ENCODE data around the gene CC2D1A.
A peak's percentile ranks its signal among the peaks of the same experiment; 100 is the strongest.

Gene CC2D1A

DNA sequence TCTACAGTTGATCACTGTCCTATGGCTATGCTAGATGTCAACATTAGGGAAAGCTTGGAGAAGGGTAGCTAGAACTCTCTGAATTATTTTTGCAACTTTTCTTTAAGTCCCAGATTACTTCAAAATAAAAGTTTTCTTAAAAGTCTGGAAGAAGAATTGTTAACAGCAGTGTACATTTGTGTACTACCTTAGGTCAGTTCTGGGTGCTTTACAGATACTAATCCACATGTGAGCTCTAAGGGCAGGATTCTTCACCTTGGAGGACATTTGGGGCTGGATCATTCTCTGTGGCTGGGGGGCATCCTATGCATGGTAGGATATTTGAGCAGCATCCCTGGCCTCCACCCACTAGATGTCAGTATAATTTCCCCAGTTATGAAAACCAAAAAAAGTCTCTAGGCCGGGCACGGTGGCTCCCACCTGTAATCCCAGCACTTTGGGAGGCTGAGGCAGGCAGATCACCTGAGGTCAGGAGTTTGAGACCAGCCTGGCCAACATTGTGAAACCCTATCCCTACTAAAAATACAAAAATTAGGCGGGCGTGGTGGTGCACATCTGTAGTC is 2.9 kb upstream of the CC2D1A start:
- H3K27ac ChIP-seq (ENCODE audit: low read depth in 2 of 2, low read length in 2 of 2), result no peak overlapping the region

DNA sequence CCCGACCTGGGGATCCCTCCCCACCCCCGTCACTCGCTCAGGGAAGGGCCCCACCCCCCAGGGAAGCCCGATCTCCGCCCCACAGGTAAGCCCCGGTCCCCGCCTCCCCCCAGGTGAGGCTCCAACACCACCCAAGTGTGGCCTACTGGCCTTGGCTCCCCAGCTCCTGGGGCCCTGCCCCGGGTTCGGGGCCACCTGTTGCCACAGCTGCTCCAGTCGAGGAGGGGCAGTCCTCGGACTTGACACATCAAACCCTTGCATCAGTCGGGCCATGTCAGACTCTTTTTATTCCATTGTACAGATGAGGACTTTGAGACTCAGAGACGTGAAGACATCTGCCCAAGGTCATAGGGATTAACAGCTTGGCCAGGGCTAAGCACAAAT is 512 bp downstream of the CC2D1A start:
- no peaks in the 10 kb centered on the region for H3K27me3 ChIP-seq (ENCODE audit: control insufficient read depth in 2 of 2, insufficient read depth in 2 of 2, low read length in 2 of 2)
- peaks cover 5 to 12% of the 10 kb centered on the region in 2 donors for H3K36me3 ChIP-seq (ENCODE audit: control insufficient read depth in 2 of 2, insufficient read depth in 2 of 2, low read length in 2 of 2)
- H3K4me3 ChIP-seq (ENCODE audit: low read length in 2 of 2), result peak overlapping the region; percentile 73 to 96
- no peaks in the 10 kb centered on the region for H3K9me3 ChIP-seq (ENCODE audit: control insufficient read depth in 2 of 2, low read length in 2 of 2)
- H3K9ac ChIP-seq (ENCODE audit: low read depth in 1 of 2, low read length in 2 of 2), result peak overlapping the region; percentile 72 to 93
- H3K4me1 ChIP-seq (ENCODE audit: control insufficient read depth in 2 of 2, insufficient read depth in 2 of 2, low read length in 2 of 2), result peaks cover 15 to 22% of the 10 kb centered on the region in 2 donors
- peak overlapping the region; percentile 93 to 97 for H3K27ac ChIP-seq (ENCODE audit: low read depth in 2 of 2, low read length in 2 of 2)

More for the DNA sequence above, 2.9 kb upstream of the CC2D1A start:
- Histone ChIP-seq H3K4me3 (ENCODE audit: low read length in 2 of 2) (no peak overlapping the region), H3K36me3 (ENCODE audit: control insufficient read depth in 2 of 2, insufficient read depth in 2 of 2, low read length in 2 of 2) (no peaks in the 10 kb centered on the region), H3K9me3 (ENCODE audit: control insufficient read depth in 2 of 2, low read length in 2 of 2) (no peaks in the 10 kb centered on the region), H3K9ac (ENCODE audit: low read depth in 1 of 2, low read length in 2 of 2) (no peak overlapping the region), H3K4me1 (ENCODE audit: control insufficient read depth in 2 of 2, insufficient read depth in 2 of 2, low read length in 2 of 2) (peaks cover 18 to 19% of the 10 kb centered on the region in 2 donors), H3K27me3 (ENCODE audit: control insufficient read depth in 2 of 2, insufficient read depth in 2 of 2, low read length in 2 of 2) (no peaks in the 10 kb centered on the region)

GRCh38 chr19:13906910-13907309 is 909 bp downstream of the CC2D1A start:
- H3K27ac ChIP-seq (ENCODE audit: low read depth in 2 of 2, low read length in 2 of 2), result peak overlapping the region; percentile 93 to 97
- peak overlapping the region; percentile 73 to 96 for H3K4me3 ChIP-seq (ENCODE audit: low read length in 2 of 2)
- no peaks in the 10 kb centered on the region for H3K27me3 ChIP-seq (ENCODE audit: control insufficient read depth in 2 of 2, insufficient read depth in 2 of 2, low read length in 2 of 2)
- peaks cover 5 to 12% of the 10 kb centered on the region in 2 donors for H3K36me3 ChIP-seq (ENCODE audit: control insufficient read depth in 2 of 2, insufficient read depth in 2 of 2, low read length in 2 of 2)
- H3K4me1 ChIP-seq (ENCODE audit: control insufficient read depth in 2 of 2, insufficient read depth in 2 of 2, low read length in 2 of 2), result peaks cover 15 to 22% of the 10 kb centered on the region in 2 donors
- peak overlapping the region; percentile 72 to 93 for H3K9ac ChIP-seq (ENCODE audit: low read depth in 1 of 2, low read length in 2 of 2)
- no peaks in the 10 kb centered on the region for H3K9me3 ChIP-seq (ENCODE audit: control insufficient read depth in 2 of 2, low read length in 2 of 2)

DNA sequence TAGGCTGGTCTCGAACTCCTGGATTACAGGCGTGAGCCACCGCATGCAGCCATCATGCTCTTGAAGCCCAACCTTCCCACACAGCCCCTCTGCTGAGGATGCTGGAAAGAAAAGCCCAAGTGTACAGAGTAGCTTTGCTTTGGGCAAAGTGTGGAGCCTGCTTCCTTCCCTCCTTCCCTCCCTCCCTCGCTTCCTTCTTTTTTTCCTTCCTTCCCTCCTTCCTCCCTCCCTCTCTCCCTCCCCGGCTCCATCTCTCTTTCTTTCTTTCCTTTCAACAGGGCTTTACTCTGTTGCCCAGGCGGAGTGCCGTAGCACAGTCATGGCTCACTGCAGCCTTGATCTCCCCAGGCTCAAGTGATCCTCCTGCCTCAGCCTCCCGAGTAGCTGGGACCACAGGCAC is 2.7 kb downstream of the CC2D1A start:
- Histone ChIP-seq H3K4me1 (ENCODE audit: control insufficient read depth in 2 of 2, insufficient read depth in 2 of 2, low read length in 2 of 2) (peaks cover 15 to 22% of the 10 kb centered on the region in 2 donors), H3K27me3 (ENCODE audit: control insufficient read depth in 2 of 2, insufficient read depth in 2 of 2, low read length in 2 of 2) (no peaks in the 10 kb centered on the region), H3K36me3 (ENCODE audit: control insufficient read depth in 2 of 2, insufficient read depth in 2 of 2, low read length in 2 of 2) (peaks cover 18 to 27% of the 10 kb centered on the region in 2 donors), H3K9me3 (ENCODE audit: control insufficient read depth in 2 of 2, low read length in 2 of 2) (no peaks in the 10 kb centered on the region), H3K9ac (ENCODE audit: low read depth in 1 of 2, low read length in 2 of 2) (no peak overlapping the region), H3K4me3 (ENCODE audit: low read length in 2 of 2) (no peak overlapping the region), H3K27ac (ENCODE audit: low read depth in 2 of 2, low read length in 2 of 2) (peak overlapping the region in 1 of 2 donors; percentile 34)

DNA sequence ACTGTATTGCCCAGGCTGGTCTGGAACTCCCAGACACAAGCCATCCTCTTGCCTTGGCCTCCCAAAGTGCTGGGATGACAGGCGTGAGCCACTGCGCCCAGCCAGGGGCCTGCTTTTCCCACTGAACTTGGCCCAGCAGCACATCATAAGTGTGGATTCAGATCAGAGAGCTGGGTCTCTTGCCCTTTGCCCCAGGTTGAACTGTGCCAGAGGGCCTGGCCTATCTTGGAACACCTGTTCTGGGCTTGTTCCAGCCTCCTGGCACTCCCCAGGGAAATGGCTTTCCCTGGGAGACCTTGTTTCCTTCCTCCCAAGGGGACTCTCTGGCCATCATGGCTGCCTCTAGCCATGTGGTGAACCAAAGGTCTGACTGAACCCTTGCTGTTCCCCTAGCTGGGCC is 3.4 kb downstream of the CC2D1A start:
- Histone ChIP-seq H3K27ac (ENCODE audit: low read depth in 2 of 2, low read length in 2 of 2) (peak overlapping the region in 1 of 2 donors; percentile 78), H3K4me1 (ENCODE audit: control insufficient read depth in 2 of 2, insufficient read depth in 2 of 2, low read length in 2 of 2) (peaks cover 15 to 22% of the 10 kb centered on the region in 2 donors), H3K9ac (ENCODE audit: low read depth in 1 of 2, low read length in 2 of 2) (no peak overlapping the region), H3K9me3 (ENCODE audit: control insufficient read depth in 2 of 2, low read length in 2 of 2) (no peaks in the 10 kb centered on the region), H3K27me3 (ENCODE audit: control insufficient read depth in 2 of 2, insufficient read depth in 2 of 2, low read length in 2 of 2) (no peaks in the 10 kb centered on the region), H3K4me3 (ENCODE audit: low read length in 2 of 2) (no peak overlapping the region), H3K36me3 (ENCODE audit: control insufficient read depth in 2 of 2, insufficient read depth in 2 of 2, low read length in 2 of 2) (peaks cover 18 to 28% of the 10 kb centered on the region in 2 donors)

DNA sequence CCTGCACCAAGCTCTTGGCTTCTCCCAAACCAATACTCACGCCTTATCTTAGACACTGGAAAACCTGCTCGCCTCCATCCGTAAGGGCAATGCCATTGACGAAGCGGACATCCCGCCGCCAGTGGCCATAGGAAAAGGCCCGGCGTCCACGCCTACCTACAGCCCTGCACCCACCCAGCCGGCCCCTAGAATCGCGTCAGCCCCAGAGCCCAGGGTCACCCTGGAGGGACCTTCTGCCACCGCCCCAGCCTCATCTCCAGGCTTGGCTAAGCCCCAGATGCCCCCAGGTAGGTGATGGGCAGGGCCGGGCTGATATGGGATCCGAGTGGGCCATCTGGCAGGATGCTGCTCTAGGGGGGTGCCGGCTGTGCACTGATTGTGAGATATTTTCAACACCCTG is 7.4 kb downstream of the CC2D1A start:
- Histone ChIP-seq H3K4me3 (ENCODE audit: low read length in 2 of 2) (no peak overlapping the region), H3K4me1 (ENCODE audit: control insufficient read depth in 2 of 2, insufficient read depth in 2 of 2, low read length in 2 of 2) (peaks cover 4 to 18% of the 10 kb centered on the region in 2 donors), H3K27me3 (ENCODE audit: control insufficient read depth in 2 of 2, insufficient read depth in 2 of 2, low read length in 2 of 2) (no peaks in the 10 kb centered on the region), H3K9ac (ENCODE audit: low read depth in 1 of 2, low read length in 2 of 2) (no peak overlapping the region), H3K36me3 (ENCODE audit: control insufficient read depth in 2 of 2, insufficient read depth in 2 of 2, low read length in 2 of 2) (peaks cover 28 to 40% of the 10 kb centered on the region in 2 donors), H3K9me3 (ENCODE audit: control insufficient read depth in 2 of 2, low read length in 2 of 2) (no peaks in the 10 kb centered on the region), H3K27ac (ENCODE audit: low read depth in 2 of 2, low read length in 2 of 2) (no peak overlapping the region)

DNA sequence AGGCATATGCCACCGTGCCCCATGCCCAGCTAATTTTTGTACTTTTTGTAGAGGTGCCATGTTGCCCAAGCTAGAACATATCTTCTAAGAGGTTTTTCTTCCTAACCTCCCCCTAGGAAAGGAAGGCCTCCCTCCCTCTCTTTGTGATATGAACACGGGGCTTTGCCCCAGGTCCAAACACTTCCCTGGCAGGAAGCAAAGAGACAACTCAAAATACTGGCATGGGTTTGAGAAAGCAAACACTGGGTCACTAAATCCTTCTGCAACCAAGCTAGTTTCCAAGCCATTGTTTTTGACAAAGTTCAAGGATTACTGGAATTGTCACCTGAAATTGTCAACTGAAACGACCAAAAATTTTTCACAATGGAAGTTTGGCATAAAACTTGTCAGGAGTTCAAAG is 8.8 kb downstream of the CC2D1A start:
- Histone ChIP-seq H3K27me3 (ENCODE audit: control insufficient read depth in 2 of 2, insufficient read depth in 2 of 2, low read length in 2 of 2) (no peaks in the 10 kb centered on the region), H3K4me3 (ENCODE audit: low read length in 2 of 2) (no peak overlapping the region), H3K9me3 (ENCODE audit: control insufficient read depth in 2 of 2, low read length in 2 of 2) (no peaks in the 10 kb centered on the region), H3K36me3 (ENCODE audit: control insufficient read depth in 2 of 2, insufficient read depth in 2 of 2, low read length in 2 of 2) (peaks cover 36 to 54% of the 10 kb centered on the region in 2 donors), H3K9ac (ENCODE audit: low read depth in 1 of 2, low read length in 2 of 2) (no peak overlapping the region), H3K27ac (ENCODE audit: low read depth in 2 of 2, low read length in 2 of 2) (no peak overlapping the region), H3K4me1 (ENCODE audit: control insufficient read depth in 2 of 2, insufficient read depth in 2 of 2, low read length in 2 of 2) (peaks cover 2 to 8% of the 10 kb centered on the region in 2 donors)

GRCh38 chr19:13917888-13918406 is 11.9 kb downstream of the CC2D1A start:
- Histone ChIP-seq H3K4me3 (ENCODE audit: low read length in 2 of 2) (no peak overlapping the region), H3K9ac (ENCODE audit: low read depth in 1 of 2, low read length in 2 of 2) (no peak overlapping the region), H3K4me1 (ENCODE audit: control insufficient read depth in 2 of 2, insufficient read depth in 2 of 2, low read length in 2 of 2) (peaks cover 0 to 6% of the 10 kb centered on the region in 2 donors), H3K9me3 (ENCODE audit: control insufficient read depth in 2 of 2, low read length in 2 of 2) (peaks cover 0 to 3% of the 10 kb centered on the region in 2 donors), H3K36me3 (ENCODE audit: control insufficient read depth in 2 of 2, insufficient read depth in 2 of 2, low read length in 2 of 2) (peaks cover 47 to 61% of the 10 kb centered on the region in 2 donors), H3K27ac (ENCODE audit: low read depth in 2 of 2, low read length in 2 of 2) (no peak overlapping the region), H3K27me3 (ENCODE audit: control insufficient read depth in 2 of 2, insufficient read depth in 2 of 2, low read length in 2 of 2) (no peaks in the 10 kb centered on the region)

- Histone ChIP-seq H3K36me3 (ENCODE audit: control insufficient read depth in 2 of 2, insufficient read depth in 2 of 2, low read length in 2 of 2) (peaks cover 49 to 60% of the 10 kb centered on the region in 2 donors), H3K27me3 (ENCODE audit: control insufficient read depth in 2 of 2, insufficient read depth in 2 of 2, low read length in 2 of 2) (no peaks in the 10 kb centered on the region), H3K9ac (ENCODE audit: low read depth in 1 of 2, low read length in 2 of 2) (no peak overlapping the region), H3K9me3 (ENCODE audit: control insufficient read depth in 2 of 2, low read length in 2 of 2) (peaks cover 0 to 3% of the 10 kb centered on the region in 2 donors), H3K27ac (ENCODE audit: low read depth in 2 of 2, low read length in 2 of 2) (no peak overlapping the region), H3K4me3 (ENCODE audit: low read length in 2 of 2) (no peak overlapping the region), H3K4me1 (ENCODE audit: control insufficient read depth in 2 of 2, insufficient read depth in 2 of 2, low read length in 2 of 2) (peaks cover 0 to 6% of the 10 kb centered on the region in 2 donors)
These were observed 12.9 kb downstream of the CC2D1A start for GRCh38 chr19:13918726-13919411.

DNA sequence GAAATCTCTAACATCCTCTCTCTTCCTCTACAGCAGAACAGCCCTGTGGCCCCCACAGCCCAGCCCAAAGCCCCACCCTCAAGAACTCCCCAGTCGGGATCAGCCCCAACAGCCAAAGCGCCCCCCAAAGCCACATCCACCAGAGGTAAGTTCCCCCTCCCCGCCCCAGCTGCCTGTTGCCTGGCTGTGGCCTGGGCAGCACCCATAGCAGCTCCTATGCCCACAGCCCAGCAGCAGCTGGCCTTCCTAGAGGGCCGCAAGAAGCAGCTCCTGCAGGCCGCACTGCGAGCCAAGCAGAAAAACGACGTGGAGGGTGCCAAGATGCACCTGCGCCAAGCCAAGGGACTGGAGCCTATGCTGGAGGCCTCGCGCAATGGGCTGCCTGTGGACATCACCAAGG is 14.5 kb downstream of the CC2D1A start:
- Histone ChIP-seq H3K9ac (ENCODE audit: low read depth in 1 of 2, low read length in 2 of 2) (no peak overlapping the region), H3K4me1 (ENCODE audit: control insufficient read depth in 2 of 2, insufficient read depth in 2 of 2, low read length in 2 of 2) (peaks cover 0 to 6% of the 10 kb centered on the region in 2 donors), H3K9me3 (ENCODE audit: control insufficient read depth in 2 of 2, low read length in 2 of 2) (peaks cover 0 to 3% of the 10 kb centered on the region in 2 donors), H3K27me3 (ENCODE audit: control insufficient read depth in 2 of 2, insufficient read depth in 2 of 2, low read length in 2 of 2) (no peaks in the 10 kb centered on the region), H3K27ac (ENCODE audit: low read depth in 2 of 2, low read length in 2 of 2) (no peak overlapping the region), H3K4me3 (ENCODE audit: low read length in 2 of 2) (no peak overlapping the region), H3K36me3 (ENCODE audit: control insufficient read depth in 2 of 2, insufficient read depth in 2 of 2, low read length in 2 of 2) (peaks cover 50 to 62% of the 10 kb centered on the region in 2 donors)
